HAP-1 (cell line): ENCODE results near the gene FARSA.
A peak's percentile ranks its signal among the peaks of the same experiment; 100 is the strongest.
"Not testable (repeated sequence)": the region's sequence is repeated elsewhere in the genome, so short reads cannot be mapped to it uniquely, and the experiment has no call there.

Source experiments
- DNase-seq, 2 experiments: peaks; one replicate each; pipeline ENCODE4 v3.0.0-alpha.2; 2016 to 2020; ENCODE audit warnings: low spot score in 2 of 2
- H3K27me3 ChIP-seq: fragments of 250-450 bp; sonication (Bioruptor Pico); 2 replicates; pipeline ENCODE4 v1.5.1; 2020; ENCODE audit warnings: low read depth, mild to moderate bottlenecking, moderate library complexity
- H3K36me3 ChIP-seq: fragments of 250-450 bp; sonication (Bioruptor Pico); replicated peaks from 2 replicates; pipeline ENCODE4 v1.5.1; 2020; ENCODE audit warnings: mild to moderate bottlenecking
- H3K4me1 ChIP-seq: fragments of 250-450 bp; sonication (Bioruptor Pico); 2 replicates; pipeline ENCODE4 v1.5.1; 2020; ENCODE audit warnings: mild to moderate bottlenecking
- H3K4me3 ChIP-seq: fragments of 250-450 bp; sonication (Bioruptor Pico); 2 replicates; pipeline ENCODE4 v1.5.1; 2020; ENCODE audit warnings: mild to moderate bottlenecking, moderate library complexity
- H3K9me3 ChIP-seq: fragments of 250-450 bp; sonication (Bioruptor Pico); 2 replicates; pipeline ENCODE4 v1.5.1; 2020; ENCODE audit warnings: mild to moderate bottlenecking, moderate library complexity
- in situ Hi-C: fragments of 300-500 bp; cut with MboI; formaldehyde crosslinking; loops from 3 replicates; pipeline ENCODE4 v1.14.3; 2020; ENCODE audit warnings: low sequenced_read_pairs, inconsistent platforms, mixed read lengths

Gene FARSA

DNA sequence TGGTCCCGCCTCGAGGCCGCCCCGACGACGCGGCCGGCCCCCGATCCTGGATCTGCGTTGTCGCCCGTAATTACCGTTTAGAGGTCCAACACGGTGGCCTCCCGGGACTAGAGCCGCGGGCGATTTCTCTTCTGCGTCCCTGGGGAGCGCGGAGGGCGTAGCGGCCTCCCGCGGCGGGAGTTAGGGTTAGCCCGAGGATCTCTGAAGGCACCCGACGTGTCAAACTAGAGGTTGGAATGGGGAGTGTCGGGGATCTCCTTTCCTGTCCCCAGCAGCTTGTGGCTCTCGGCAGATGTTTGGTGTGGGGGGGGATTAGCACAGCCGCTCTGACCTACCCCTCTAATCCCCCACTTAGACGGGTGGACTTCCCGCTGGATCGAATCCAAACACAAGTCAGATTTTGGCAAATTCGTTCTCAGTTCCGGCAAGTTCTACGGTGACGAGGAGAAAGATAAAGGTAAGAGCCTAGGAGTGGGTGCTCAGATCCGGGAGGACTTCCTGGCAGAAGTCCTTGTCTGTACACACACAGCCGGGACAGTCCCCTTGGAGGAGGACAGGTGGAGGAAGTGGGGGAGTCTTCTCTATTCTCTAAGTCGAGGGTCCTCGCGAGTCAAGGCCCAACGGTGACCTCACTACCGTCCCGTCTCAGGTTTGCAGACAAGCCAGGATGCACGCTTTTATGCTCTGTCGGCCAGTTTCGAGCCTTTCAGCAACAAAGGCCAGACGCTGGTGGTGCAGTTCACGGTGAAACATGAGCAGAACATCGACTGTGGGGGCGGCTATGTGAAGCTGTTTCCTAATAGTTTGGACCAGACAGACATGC is 5.5 kb upstream of the FARSA start:
- Histone ChIP-seq H3K27me3 (no peaks in the 10 kb centered on the region), H3K36me3 (peaks cover 54% of the 10 kb centered on the region), H3K4me1 (peaks cover 28% of the 10 kb centered on the region), H3K9me3 (no peaks in the 10 kb centered on the region), H3K4me3 (peak overlapping the region; percentile 100)
- in situ Hi-C loops: no loop called here
- peak in 1 of 2 experiments; percentile 57 for DNase-seq

DNA sequence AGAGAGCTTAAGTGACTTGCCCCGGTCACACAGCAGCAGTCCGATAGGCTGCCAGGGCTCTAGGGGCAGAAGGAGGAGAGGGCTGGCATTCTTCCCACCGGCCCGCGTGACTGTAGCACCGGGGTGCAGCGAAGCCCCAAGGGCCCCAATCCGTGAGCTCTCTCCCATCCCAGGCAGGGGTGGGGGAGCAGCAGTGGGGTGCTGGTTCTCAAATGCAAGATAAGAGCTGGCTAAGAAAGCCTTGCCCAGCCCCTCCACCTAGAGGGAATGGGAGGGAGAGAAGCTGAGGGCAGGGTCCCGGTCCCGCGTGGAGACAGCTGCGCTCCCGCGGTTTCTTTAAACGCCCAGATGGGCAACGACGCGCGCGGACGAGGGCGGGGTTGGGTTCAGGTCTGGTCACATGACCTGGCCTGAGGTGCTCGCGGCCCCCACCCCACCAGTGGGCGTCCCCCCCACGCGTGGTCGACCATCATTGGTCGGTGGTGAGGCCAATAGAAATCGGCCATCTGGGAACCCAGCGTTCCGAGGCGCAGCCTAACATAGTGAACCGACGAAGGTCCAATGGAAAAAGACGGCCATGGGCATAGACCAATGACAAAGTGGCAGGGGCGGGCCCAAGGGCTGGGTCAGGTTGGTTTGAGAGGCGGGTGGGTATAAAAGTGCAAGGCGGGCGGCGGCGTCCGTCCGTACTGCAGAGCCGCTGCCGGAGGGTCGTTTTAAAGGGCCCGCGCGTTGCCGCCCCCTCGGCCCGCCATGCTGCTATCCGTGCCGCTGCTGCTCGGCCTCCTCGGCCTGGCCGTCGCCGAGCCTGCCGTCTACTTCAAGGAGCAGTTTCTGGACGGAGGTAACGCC is 4.6 kb upstream of the FARSA start, which contains the start of gene CALR:
TSS of gene CALR (plus strand) at position 683 of the 852 bp plus-strand sequence. CDS start at position 754, 71 bp downstream.
- Histone ChIP-seq H3K36me3 (peaks cover 51% of the 10 kb centered on the region), H3K4me1 (peaks cover 31% of the 10 kb centered on the region)

DNA sequence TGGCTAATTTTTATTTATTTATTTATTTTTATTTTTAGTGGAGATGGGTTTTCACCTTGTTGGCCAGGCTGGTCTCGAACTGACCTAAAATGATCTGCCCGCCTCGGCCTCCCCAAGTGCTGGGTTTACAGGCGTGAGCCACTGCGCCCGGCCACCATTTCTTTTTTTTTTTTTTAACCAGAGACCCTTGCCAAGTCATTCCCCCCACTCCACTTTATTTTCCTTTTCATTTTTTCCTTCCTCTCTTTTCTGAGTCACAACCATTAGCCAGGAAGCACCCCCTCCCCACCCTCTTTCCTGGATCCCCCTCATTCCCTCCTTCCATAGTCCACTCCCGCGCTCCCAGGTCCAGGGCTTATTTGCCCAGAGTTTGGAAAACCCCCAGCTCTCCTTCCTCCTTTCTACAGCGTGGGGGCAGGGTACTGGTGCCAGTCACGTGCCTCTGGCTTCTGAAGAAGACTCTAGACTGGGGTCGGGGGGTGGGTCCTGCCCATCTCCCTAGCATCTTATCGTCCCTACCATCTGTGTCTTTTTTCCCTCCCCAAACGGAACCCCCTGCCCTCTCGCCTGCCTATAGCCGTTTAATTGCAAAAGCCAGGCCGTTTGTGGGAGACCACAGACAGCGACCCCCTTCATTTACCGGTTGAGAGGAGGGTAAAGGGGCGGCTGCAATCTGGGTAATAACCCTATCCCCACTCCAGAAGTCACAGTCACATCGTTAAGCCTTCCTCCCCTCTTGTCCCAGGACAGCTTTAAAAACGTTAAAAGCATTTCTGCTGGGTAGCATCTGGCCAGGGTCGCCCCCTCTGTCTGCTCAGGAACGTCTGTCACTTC is 3.8 kb upstream of the FARSA start:
- Histone ChIP-seq H3K9me3 (no peaks in the 10 kb centered on the region), H3K36me3 (peaks cover 45% of the 10 kb centered on the region), H3K4me3 (peak overlapping the region; percentile 100), H3K27me3 (no peaks in the 10 kb centered on the region), H3K4me1 (peaks cover 31% of the 10 kb centered on the region)
- peak in 1 of 2 experiments; percentile 64 for DNase-seq
- in situ Hi-C loops: no loop called here

More for the DNA sequence above, 4.6 kb upstream of the FARSA start, which contains the start of gene CALR:
- no peaks in the 10 kb centered on the region for H3K9me3 ChIP-seq
- H3K27me3 ChIP-seq: no peaks in the 10 kb centered on the region
- in situ Hi-C loops: no loop called here
- DNase-seq: peak; percentile 98 to 100
- peak within 1 kb of the TSS; percentile 100 for H3K4me3 ChIP-seq

DNA sequence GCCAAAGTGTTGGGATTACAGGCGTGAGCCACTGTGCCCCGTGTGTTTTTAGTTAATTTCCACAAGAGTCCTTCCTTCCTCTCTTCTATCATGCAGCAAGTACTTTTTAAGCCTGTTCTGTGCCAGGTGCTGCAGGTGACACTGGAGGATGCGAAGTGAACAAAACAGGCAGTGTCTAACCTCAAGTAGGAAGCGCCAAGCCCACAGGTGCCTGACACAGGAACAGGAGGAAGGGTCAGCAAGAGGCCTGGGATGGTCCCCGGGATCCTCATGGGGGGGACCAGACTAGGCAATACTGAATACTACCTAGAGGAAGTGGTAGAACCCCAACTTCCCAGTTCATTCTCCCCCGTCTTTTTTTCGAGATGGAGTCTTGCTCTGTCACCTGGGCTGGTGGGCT is 3.1 kb upstream of the FARSA start:
- no peak for DNase-seq
- in situ Hi-C loops: no loop called here
- no peaks in the 10 kb centered on the region for H3K27me3 ChIP-seq
- peaks cover 40% of the 10 kb centered on the region for H3K36me3 ChIP-seq
- peaks cover 34% of the 10 kb centered on the region for H3K4me1 ChIP-seq
- no peaks in the 10 kb centered on the region for H3K9me3 ChIP-seq
- H3K4me3 ChIP-seq: no peak overlapping the region

DNA sequence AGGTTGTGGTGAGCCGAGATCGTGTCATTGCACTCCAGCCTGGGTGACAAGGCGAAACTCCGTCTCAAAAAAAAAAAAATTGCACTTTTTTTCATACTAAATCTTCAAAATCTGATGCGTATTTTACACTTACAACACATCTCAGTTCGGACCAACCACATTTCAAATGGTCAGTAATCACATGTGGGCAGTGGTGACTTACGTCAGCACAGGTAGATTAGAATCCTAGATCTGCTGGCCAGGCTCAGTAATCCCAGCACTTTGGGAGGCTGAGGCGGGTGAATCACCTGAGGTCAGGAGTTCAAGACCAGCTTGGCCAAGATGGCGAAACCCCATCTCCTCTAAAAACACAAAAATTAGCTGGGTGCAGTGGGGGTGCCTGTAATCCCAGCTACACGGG is 1.6 kb upstream of the FARSA start:
- in situ Hi-C loops: no loop called here
- H3K4me3 ChIP-seq: no peak overlapping the region
- H3K9me3 ChIP-seq: no peaks in the 10 kb centered on the region
- DNase-seq: no peak
- H3K36me3 ChIP-seq: peaks cover 38% of the 10 kb centered on the region
- no peaks in the 10 kb centered on the region for H3K27me3 ChIP-seq
- H3K4me1 ChIP-seq: peaks cover 25% of the 10 kb centered on the region

DNA sequence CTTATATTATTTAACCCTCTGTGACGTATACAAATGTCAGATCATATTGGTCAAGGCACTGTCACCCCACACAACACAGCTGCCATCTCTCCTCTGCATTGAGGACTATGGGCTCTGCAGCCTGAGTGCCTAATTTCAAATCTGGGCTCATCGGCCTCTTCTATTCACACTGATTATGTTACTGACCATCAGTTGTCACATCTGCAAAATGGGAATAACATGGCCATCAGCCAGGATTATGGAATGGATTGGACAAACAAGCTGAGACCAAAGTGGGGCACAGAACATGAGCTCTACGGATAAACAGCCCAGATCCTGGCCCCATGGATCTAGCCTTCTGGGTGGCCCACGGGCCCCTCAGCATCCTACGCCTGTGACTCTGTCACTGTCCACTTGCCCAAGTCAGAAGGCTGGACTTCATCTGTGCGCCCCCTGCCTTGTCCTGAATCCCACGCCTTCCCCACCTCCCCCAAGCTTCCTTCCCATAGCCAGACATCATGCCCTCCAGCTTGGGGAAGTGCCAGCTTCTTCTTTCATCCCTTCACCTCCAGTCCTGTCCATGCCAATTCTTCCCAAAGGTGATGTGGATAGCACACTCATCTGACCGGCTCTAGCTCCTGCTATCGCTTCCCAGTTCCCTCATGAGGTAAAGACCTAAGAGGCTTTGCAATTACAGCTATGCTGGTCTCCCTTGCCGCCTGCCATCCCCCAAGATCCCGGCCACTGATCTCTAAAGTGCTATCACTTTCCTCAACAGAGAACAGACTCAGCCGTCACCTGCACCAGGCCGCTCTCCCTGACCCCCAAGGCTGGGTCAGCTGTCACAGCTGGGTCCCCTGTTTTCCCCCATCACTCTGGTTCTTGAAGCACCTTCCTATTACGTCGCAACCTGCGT is 872 bp downstream of the FARSA start:
- Histone ChIP-seq H3K36me3 (peaks cover 41% of the 10 kb centered on the region), H3K4me1 (peaks cover 13% of the 10 kb centered on the region), H3K27me3 (no peaks in the 10 kb centered on the region), H3K9me3 (no peaks in the 10 kb centered on the region), H3K4me3 (peak overlapping the region; percentile 100)
- DNase-seq: no peak
- in situ Hi-C loops: no loop called here

DNA sequence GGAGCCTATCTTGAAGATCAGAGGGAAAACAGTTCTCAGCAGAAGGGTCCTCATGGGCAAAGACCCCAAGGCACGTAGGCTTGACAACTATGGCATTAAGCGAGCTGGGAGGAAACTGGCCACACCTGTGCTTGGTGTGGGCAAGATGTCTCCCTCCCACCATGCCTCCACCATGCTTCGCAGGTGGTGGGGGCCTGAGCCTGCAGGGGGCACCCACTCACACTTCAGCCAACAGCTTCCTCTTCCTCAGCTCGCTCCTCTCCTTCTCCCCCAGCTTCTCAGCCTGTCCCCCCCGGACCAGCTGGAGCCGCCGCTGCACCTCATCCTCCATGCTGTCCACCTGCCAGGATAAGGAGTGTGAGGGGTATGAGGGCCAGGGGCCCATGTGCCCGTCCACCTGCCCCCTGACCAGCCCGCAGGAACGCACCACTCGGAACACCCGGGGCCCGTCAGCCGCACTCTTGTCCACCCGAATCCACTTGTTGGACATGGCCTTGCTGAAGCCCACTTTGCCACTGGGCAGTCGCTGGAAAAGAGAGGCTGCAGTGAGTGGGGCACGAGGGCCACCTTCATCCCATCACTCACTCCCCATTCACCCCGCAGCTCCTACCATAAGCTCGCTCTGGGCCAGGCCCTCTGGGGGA is 3.4 kb downstream of the FARSA start:
- Histone ChIP-seq H3K4me1 (peaks cover 10% of the 10 kb centered on the region), H3K36me3 (peaks cover 63% of the 10 kb centered on the region), H3K27me3 (no peaks in the 10 kb centered on the region), H3K9me3 (no peaks in the 10 kb centered on the region), H3K4me3 (no peak overlapping the region)
- in situ Hi-C loops: no loop called here
- DNase-seq: no peak

DNA sequence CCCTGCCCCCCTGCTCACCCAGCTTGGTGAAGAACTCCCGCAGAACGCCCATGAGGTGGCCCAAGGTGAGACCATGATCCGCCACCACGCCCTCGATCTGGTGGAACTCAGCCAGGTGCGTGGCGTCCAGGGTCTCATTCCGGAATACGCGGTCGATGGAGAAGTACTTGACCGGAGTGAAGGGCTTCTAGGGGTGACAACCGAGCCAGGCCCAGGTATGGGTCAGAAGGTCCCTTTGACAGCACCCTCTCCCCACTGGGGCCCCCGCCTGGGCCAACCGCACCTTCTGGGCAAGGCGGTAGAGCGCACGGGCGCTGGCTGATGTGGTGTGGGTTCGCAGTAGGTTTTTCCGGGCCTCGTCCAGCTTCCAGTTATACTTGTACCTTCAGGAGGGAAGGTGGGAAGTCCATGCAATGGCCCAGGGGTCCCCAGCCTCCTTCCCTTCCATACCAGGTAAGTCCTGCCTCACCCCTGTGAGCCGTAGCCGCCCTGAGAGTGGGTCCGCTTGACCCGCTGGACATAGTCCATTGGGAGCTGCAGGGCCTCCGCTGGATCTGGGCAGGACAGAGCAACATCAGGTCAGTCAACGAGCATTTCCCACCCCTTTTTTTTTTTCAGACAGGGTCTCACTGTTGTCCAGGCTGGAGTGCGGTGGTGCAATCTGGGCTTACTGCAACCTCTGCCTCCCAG is 8.7 kb downstream of the FARSA start:
- no peaks in the 10 kb centered on the region for H3K27me3 ChIP-seq
- H3K4me1 ChIP-seq: no peaks in the 10 kb centered on the region
- H3K4me3 ChIP-seq: no peak overlapping the region
- H3K36me3 ChIP-seq: peaks cover 67% of the 10 kb centered on the region
- in situ Hi-C loops: no loop called here
- DNase-seq: no peak
- H3K9me3 ChIP-seq: no peaks in the 10 kb centered on the region

DNA sequence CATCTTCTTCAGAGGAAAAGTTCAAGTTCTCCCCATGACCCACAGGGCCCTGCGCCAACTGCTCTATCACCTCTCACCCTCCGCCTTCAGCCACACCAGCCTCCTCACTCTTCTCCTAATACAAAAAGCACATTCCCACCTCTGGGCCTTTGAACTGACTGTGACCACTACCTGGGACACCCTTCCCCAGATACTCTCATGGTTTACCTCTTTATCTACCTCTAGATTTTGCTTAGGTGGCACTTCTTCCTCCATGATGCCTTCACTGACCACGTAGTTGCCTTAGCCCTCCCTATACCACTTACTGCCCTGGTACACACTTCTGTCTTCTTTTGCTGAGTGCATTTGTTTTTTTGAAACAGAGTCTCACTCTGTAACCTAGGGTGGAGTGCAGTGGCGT is 10.6 kb downstream of the FARSA start:
- Histone ChIP-seq H3K36me3 (peaks cover 52% of the 10 kb centered on the region), H3K4me3 (no peak overlapping the region), H3K4me1 (peaks cover 2% of the 10 kb centered on the region; the same call in 1 of the 2 replicates), H3K27me3 (no peaks in the 10 kb centered on the region), H3K9me3 (no peaks in the 10 kb centered on the region; the same call in 1 of the 2 replicates)
- in situ Hi-C loops: no loop called here
- no peak for DNase-seq

DNA sequence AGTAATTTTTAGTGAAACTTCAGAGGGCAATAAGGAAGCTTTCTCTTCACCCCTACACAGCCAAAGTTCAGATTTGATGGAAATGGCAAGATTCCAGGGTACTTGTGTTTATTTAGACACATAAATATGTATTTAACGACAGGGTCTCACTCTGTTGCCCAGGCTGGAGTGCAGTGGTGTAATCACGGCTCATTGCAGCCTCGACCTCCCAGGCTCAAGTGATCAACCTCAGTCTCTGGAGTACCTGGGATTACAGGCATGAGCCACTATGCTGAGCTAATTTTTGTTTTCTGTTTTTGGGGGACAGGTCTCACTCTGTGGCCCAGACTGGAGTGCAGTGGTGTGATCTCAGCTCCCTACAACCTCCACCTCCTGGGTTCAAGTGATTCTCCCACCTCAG is 12.5 kb downstream of the FARSA start:
- in situ Hi-C loops: no loop called here

DNA sequence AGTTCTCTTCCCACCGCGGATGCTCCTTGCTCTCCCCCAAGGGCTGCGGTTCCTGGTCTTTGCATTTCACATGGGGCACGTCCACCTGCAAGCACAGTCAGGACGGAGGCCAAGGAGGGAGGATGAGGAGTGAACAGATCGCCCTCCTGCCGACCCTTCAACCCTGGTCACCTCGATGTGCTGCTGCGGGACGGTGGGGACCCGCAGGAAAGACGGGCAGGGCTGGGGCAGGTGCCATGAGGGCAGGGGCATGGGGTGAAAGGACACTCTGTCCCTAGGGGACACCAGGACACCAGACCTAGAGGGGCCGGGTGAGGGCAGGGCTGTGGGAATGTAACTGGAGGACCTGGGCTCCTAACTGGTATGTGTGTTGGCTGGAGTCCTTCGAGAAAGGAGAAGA is 15.3 kb downstream of the FARSA start:
- in situ Hi-C loops: no loop called here
- H3K9me3 ChIP-seq: no peaks in the 10 kb centered on the region; the same call in 1 of the 2 replicates
- peaks cover 5% of the 10 kb centered on the region; the same call in 1 of the 2 replicates for H3K4me1 ChIP-seq
- peaks cover 11% of the 10 kb centered on the region for H3K36me3 ChIP-seq
- no peaks in the 10 kb centered on the region for H3K27me3 ChIP-seq
- H3K4me3 ChIP-seq: no peak overlapping the region
- DNase-seq: no peak

More for the DNA sequence above, 12.5 kb downstream of the FARSA start:
- no peak for DNase-seq
- Histone ChIP-seq H3K4me3 (no peak overlapping the region), H3K36me3 (peaks cover 37% of the 10 kb centered on the region), H3K9me3 (no peaks in the 10 kb centered on the region; the same call in 1 of the 2 replicates), H3K4me1 (peaks cover 2% of the 10 kb centered on the region; the same call in 1 of the 2 replicates), H3K27me3 (no peaks in the 10 kb centered on the region)

DNA sequence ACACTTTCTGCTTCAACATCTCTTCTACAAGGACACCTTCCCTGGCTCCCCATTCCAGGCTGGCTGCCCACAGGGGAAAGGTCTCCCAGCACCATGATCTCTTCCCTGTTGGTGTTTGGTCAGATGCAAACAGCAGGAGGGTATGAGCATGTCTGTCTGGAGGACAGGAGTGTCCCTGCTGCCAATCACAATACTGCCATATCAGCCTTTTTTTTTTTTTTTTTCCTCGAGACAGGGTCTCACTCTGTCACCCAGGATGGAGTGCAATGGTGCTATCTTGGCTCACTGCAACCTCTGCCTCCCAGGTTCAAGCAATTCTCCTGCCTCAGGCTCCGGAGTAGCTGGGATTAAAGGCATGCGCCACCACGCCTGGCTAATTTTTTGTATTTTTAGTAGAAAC is 17.7 kb downstream of the FARSA start:
- H3K9me3 ChIP-seq, H3K27me3 ChIP-seq, DNase-seq, H3K36me3 ChIP-seq, H3K4me1 ChIP-seq, in situ Hi-C loops, H3K4me3 ChIP-seq: not testable (repeated sequence)
